ENCODE results near the gene ACAT1.

DNA sequence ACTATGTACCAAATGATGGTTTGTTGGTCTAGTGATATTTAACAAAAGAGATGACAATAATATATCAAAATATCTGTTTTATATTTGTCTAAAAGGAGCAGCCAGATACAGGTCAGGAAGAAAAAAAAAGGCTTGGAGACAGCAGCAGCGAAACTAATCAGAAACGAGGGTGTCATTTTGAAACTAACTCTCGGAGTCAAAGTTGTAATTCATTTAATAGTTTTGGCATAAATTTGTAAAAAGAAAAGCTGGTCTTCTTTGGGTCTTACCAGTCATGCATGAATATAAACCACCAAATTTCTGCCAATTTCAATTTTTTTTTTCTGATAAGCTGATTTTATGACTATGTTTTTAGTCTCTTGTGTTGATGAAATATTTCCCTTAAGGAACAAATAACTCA lies 75.5 kb downstream of the ACAT1 start:
- TF ChIP-seq, protein P1, sequence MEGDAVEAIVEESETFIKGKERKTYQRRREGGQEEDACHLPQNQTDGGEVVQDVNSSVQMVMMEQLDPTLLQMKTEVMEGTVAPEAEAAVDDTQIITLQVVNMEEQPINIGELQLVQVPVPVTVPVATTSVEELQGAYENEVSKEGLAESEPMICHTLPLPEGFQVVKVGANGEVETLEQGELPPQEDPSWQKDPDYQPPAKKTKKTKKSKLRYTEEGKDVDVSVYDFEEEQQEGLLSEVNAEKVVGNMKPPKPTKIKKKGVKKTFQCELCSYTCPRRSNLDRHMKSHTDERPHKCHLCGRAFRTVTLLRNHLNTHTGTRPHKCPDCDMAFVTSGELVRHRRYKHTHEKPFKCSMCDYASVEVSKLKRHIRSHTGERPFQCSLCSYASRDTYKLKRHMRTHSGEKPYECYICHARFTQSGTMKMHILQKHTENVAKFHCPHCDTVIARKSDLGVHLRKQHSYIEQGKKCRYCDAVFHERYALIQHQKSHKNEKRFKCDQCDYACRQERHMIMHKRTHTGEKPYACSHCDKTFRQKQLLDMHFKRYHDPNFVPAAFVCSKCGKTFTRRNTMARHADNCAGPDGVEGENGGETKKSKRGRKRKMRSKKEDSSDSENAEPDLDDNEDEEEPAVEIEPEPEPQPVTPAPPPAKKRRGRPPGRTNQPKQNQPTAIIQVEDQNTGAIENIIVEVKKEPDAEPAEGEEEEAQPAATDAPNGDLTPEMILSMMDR (conservative IDR thresholded peaks at IDR 0.05; ENCODE audit: low read depth, low read length) = no peak
- TF ChIP-seq RCOR1 (IDR thresholded peaks at IDR 0.05; ENCODE audit: insufficient replicate concordance, low read length) = no peak

All from IMR-90 (cell line).